A549 (cell line): Measurements from ENCODE around the gene IDH3B.

Experiments used
- CBX8 ChIP-seq: fragments of 200-600 bp; sonication (generic); IDR thresholded peaks from 2 replicates; pipeline ENCODE4 v1.6.1; 2016
- CHD2 ChIP-seq: fragments of 150-350 bp; IDR thresholded peaks from 2 replicates; pipeline ENCODE4 v1.6.1; 2014; ENCODE audit warnings: low read length; ENCODE audit not compliant: partially characterized antibody
- CHD4 ChIP-seq: fragments of 200-600 bp; sonication (generic); IDR thresholded peaks from 2 replicates; pipeline ENCODE4 v1.6.1; 2016; ENCODE audit warnings: antibody characterized with exemption, mild to moderate bottlenecking, borderline replicate concordance
- FOSL2 ChIP-seq, 2 experiments: fragments of 450-650 bp in 1 of 2; fragments of >200 bp in 1 of 2; sonication (Bioruptor Twin) in 1 of 2; formaldehyde crosslinking; IDR thresholded peaks; 2 replicates each; pipeline versions ENCODE4 v1.5.0 to v1.6.1; 2016 to 2020; ENCODE audit warnings: mild to moderate bottlenecking in 1 of 2, moderate library complexity in 1 of 2
- HMGXB4 ChIP-seq: fragments of 250-450 bp; sonication (Bioruptor Pico); IDR thresholded peaks from 2 replicates; pipeline ENCODE4 v1.5.0; 2021; ENCODE audit warnings: mild to moderate bottlenecking, moderate library complexity, borderline replicate concordance
- JUNB ChIP-seq: fragments of >200 bp; sonication (Bioruptor Twin); formaldehyde crosslinking; IDR thresholded peaks from 2 replicates; pipeline ENCODE4 v1.6.1; 2016
- MAX ChIP-seq: IDR thresholded peaks from 2 replicates; pipeline ENCODE4 v1.6.1; 2012
- MYC ChIP-seq: IDR thresholded peaks from 2 replicates; pipeline ENCODE4 v1.6.1; 2012; ENCODE audit warnings: mild to moderate bottlenecking, inconsistent platforms, low read length, improper control_type of control experiment, borderline replicate concordance
- RNF2 ChIP-seq: fragments of 200-600 bp; sonication (generic); IDR thresholded peaks from 2 replicates; pipeline ENCODE4 v1.6.1; 2016; ENCODE audit warnings: low read depth, mild to moderate bottlenecking, antibody characterized with exemption, moderate library complexity, borderline replicate concordance
- TF ChIP-seq, protein P1 (sequence below): fragments of >200 bp; sonication (Bioruptor Twin); formaldehyde crosslinking; IDR thresholded peaks from 3 replicates; pipeline ENCODE4 v1.6.1; 2016
- TF ChIP-seq, protein P2 (sequence below): fragments of >200 bp; sonication (Bioruptor Twin); formaldehyde crosslinking; IDR thresholded peaks from 3 replicates; pipeline ENCODE4 v1.5.1; 2016

- TF ChIP-seq CHD4, result no peak
- TF ChIP-seq CBX8, result no peak
- no peak for TF ChIP-seq MYC
- no peak for TF ChIP-seq CHD2
- TF ChIP-seq, protein P1, sequence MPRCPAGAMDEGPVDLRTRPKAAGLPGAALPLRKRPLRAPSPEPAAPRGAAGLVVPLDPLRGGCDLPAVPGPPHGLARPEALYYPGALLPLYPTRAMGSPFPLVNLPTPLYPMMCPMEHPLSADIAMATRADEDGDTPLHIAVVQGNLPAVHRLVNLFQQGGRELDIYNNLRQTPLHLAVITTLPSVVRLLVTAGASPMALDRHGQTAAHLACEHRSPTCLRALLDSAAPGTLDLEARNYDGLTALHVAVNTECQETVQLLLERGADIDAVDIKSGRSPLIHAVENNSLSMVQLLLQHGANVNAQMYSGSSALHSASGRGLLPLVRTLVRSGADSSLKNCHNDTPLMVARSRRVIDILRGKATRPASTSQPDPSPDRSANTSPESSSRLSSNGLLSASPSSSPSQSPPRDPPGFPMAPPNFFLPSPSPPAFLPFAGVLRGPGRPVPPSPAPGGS, result no peak
- no peak for TF ChIP-seq FOSL2 (IDR thresholded peaks at IDR 0.05)
- no peak for TF ChIP-seq FOSL2 (CRISPR knock-in tag; IDR thresholded peaks at IDR 0.05)
- TF ChIP-seq HMGXB4, result no peak
- TF ChIP-seq, protein P2, sequence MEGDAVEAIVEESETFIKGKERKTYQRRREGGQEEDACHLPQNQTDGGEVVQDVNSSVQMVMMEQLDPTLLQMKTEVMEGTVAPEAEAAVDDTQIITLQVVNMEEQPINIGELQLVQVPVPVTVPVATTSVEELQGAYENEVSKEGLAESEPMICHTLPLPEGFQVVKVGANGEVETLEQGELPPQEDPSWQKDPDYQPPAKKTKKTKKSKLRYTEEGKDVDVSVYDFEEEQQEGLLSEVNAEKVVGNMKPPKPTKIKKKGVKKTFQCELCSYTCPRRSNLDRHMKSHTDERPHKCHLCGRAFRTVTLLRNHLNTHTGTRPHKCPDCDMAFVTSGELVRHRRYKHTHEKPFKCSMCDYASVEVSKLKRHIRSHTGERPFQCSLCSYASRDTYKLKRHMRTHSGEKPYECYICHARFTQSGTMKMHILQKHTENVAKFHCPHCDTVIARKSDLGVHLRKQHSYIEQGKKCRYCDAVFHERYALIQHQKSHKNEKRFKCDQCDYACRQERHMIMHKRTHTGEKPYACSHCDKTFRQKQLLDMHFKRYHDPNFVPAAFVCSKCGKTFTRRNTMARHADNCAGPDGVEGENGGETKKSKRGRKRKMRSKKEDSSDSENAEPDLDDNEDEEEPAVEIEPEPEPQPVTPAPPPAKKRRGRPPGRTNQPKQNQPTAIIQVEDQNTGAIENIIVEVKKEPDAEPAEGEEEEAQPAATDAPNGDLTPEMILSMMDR, result no peak
- no peak for TF ChIP-seq JUNB
- no peak for TF ChIP-seq RNF2
- TF ChIP-seq MAX, result no peak
Observed at GRCh38 chr20:2617099-2617714, 46.8 kb downstream of the IDH3B start.
